Measurements from ENCODE around the gene G3BP1. TPM values are rescaled to one million over a fixed set of nuclear protein-coding genes. Genes with fewer than 3 reads are reported as not detected.

The G3BP1 gene
- total and polyA plus RNA-seq, 9 of the 15 experiments (the other 6 are each of a cell fraction or from before 2014, with no cell fraction given), result 54.7 to 264 (median 105) TPM

GRCh38 chr5:151829370-151829769, 57.6 kb downstream of the G3BP1 start:
- Histone ChIP-seq H3K79me2 (ENCODE audit: control insufficient read depth, insufficient read depth, low read length) (no peaks in the 10 kb centered on the region), H3K27ac (ENCODE audit: extremely low read depth, low read depth, low read length) (no peak overlapping the region), H2AFZ (ENCODE audit: low read depth, low read length) (no peak overlapping the region), H3K27me3 (ENCODE audit: control insufficient read depth in 2 of 2, insufficient read depth in 2 of 2, low read length in 2 of 2) (no peaks in the 10 kb centered on the region), H3K9ac (ENCODE audit: insufficient read depth in 1 of 2, low read depth in 2 of 2, low read length in 2 of 2) (no peak overlapping the region), H3K4me1 (replicated peaks in 1 of 2; ENCODE audit: control insufficient read depth in 2 of 2, insufficient read depth in 2 of 2, low read length in 2 of 2) (no peaks in the 10 kb centered on the region), H3K4me3 (no peak overlapping the region), H4K20me1 (replicated peaks; ENCODE audit: control insufficient read depth, insufficient read depth, low read length) (no peaks in the 10 kb centered on the region), H3K36me3 (ENCODE audit: control insufficient read depth, insufficient read depth, low read length) (peaks cover 23% of the 10 kb centered on the region; the same call in 1 of the 3 replicates), H3K4me2 (ENCODE audit: insufficient read depth, low read length) (no peak overlapping the region), H3K9me3 (replicated peaks; ENCODE audit: control insufficient read depth, insufficient read depth, low read depth, low read length) (0 out of 2 replicates have a peak, but pooled peaks cover 2% of the 10 kb centered on the region), H3K9me1 (ENCODE audit: control insufficient read depth, insufficient read depth, low read length) (no peaks in the 10 kb centered on the region)
- ChIA-PET CTCF (ENCODE audit: low intra/inter-chr PET ratio) (no interaction called here), POLR2A (no interaction called here)
- FAIRE-seq (no peak), DNase-seq (ENCODE audit: extremely low read depth in 1 of 4, low spot score in 3 of 4) (no peak), ATAC-seq (no peak)
- intact Hi-C loops (cut with micrococcal nuclease) (loop anchor here (10.0 kb wide), 1 partner anchor 515 kb away; no protein-coding TSS in a partner anchor), in situ Hi-C loops (cut with MboI) (loop anchor here (25.0 kb wide), 1 partner anchor 308 kb away; no protein-coding TSS in a partner anchor)
- no TSS peak for BruUV-seq (replicated peaks)
- TF ChIP-seq SMAD3 (CRISPR knock-in tag; conservative IDR thresholded peaks at IDR 0.05) (no peak), ZNF695 (CRISPR knock-in tag; IDR thresholded peaks at IDR 0.05) (no peak), LEF1 (IDR thresholded peaks at IDR 0.05) (no peak), ZNF175 (CRISPR knock-in tag; IDR thresholded peaks at IDR 0.05; ENCODE audit: low read depth) (no peak), ZNF561 (CRISPR knock-in tag; conservative IDR thresholded peaks at IDR 0.05) (no peak), HNRNPUL1 (IDR thresholded peaks at IDR 0.05; ENCODE audit: low read length) (no peak), ZNF239 (CRISPR knock-in tag; IDR thresholded peaks at IDR 0.05) (no peak), HCFC1 (IDR thresholded peaks at IDR 0.05; ENCODE audit: low read depth, low read length) (no peak), UBTF (IDR thresholded peaks at IDR 0.05; ENCODE audit: borderline replicate concordance in 1 of 2, low read depth in 2 of 2, low read length in 2 of 2) (no peak), SRSF3 (IDR thresholded peaks at IDR 0.05; ENCODE audit: insufficient read depth, low read length) (no peak), ARNT (IDR thresholded peaks at IDR 0.05) (no peak), PURB (CRISPR knock-in tag; IDR thresholded peaks at IDR 0.05; ENCODE audit: low read depth) (no peak), RNF219 (CRISPR knock-in tag; IDR thresholded peaks at IDR 0.05) (no peak), ZBTB5 (IDR thresholded peaks at IDR 0.05) (no peak), NRF1 (conservative IDR thresholded peaks at IDR 0.05 in 1 of 2, IDR thresholded peaks at IDR 0.05 in 1 of 2) (no peak)
- 93% methylated on average over 1 of the region's 1 CpG for WGBS (ENCODE audit: insufficient coverage, low coverage, missing lambda C conversion rate)

Measured in K562 (cell line).